ENCODE measurements around the gene KIF18B. TPM values are rescaled to one million over a fixed set of nuclear protein-coding genes. Genes with fewer than 3 reads are reported as not detected.

The KIF18B gene
- total RNA-seq, 2 experiments from 2014 or later, result 0.05 to 0.08 TPM

DNA sequence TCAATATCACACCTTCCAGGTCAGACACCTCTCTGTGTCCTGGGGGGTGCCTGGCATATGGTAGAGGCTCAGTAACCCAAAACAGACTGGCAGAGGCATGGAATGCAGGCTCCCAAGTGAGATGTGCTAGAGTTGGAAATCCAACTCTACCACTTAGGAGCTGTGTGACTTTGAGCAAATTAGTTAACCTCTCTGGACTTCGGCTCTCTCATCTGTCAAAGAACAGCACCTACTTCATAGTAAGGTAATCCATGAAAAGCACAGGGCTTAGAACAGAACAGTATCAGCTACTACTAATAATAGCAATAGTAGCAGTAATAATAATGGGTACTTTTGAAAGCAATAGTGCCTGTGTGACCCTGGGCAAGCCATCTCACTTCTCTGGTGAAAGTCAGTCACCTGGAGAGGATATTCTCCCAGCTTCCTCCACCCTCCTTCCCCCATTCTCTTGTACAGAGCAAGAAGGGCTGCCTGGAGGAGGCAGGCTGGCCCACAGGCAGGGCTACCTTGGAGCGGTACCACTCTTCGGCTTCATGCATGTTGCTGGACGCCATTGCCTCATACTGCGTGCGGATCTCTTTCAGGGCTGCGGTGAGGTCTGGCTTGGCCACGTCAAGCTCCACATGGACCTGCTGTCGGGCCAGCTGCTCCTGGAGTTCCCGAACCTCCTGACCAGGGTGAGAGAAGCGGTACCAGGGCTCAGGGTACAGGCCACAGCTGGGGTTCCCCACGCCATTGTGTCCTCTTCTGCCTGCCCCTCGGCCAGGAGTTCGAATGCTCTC lies 34.6 kb downstream of the KIF18B start:
- CTCF ChIA-PET, result no interaction called here
- no peak for TF ChIP-seq CTCF (IDR thresholded peaks at IDR 0.05)
- H3K27ac ChIP-seq (ENCODE audit: low read depth in 1 of 2, low read length in 2 of 2), result no peak overlapping the region
- H3K9me3 Mint-ChIP-seq, result no peaks in the 10 kb centered on the region
- H3K4me3 ChIP-seq (ENCODE audit: low read length), result no peak overlapping the region
- H3K4me1 Mint-ChIP-seq (ENCODE audit: low read depth), result no peaks in the 10 kb centered on the region
- peaks cover 36% of the 10 kb centered on the region for H3K27me3 Mint-ChIP-seq
- ATAC-seq (ENCODE audit: poor library complexity), result no peak
- H3K4me1 ChIP-seq (ENCODE audit: insufficient read depth, low read length), result peaks cover 12% of the 10 kb centered on the region
- H3K36me3 Mint-ChIP-seq (ENCODE audit: low read depth), result no peaks in the 10 kb centered on the region
- no peak overlapping the region for H3K27ac Mint-ChIP-seq
- POLR2A ChIA-PET, result no interaction called here
- H3K36me3 ChIP-seq (ENCODE audit: insufficient read depth, low read length), result no peaks in the 10 kb centered on the region
- no peak overlapping the region for H3K4me3 Mint-ChIP-seq
- no peak for DNase-seq
- H3K9me3 ChIP-seq (ENCODE audit: control insufficient read depth in 1 of 2, insufficient read depth in 1 of 2, low read length in 2 of 2), result no peaks in the 10 kb centered on the region
- peaks cover 14 to 26% of the 10 kb centered on the region in 2 experiments for H3K27me3 ChIP-seq (ENCODE audit: control insufficient read depth in 1 of 2, insufficient read depth in 2 of 2, low read length in 2 of 2)
- intact Hi-C loops (cut with DNase I, micrococcal nuclease), result loop anchor here in 1 of 2 experiments (10.0 kb wide), 1 partner anchor 282 kb away; no protein-coding TSS in a partner anchor

DNA sequence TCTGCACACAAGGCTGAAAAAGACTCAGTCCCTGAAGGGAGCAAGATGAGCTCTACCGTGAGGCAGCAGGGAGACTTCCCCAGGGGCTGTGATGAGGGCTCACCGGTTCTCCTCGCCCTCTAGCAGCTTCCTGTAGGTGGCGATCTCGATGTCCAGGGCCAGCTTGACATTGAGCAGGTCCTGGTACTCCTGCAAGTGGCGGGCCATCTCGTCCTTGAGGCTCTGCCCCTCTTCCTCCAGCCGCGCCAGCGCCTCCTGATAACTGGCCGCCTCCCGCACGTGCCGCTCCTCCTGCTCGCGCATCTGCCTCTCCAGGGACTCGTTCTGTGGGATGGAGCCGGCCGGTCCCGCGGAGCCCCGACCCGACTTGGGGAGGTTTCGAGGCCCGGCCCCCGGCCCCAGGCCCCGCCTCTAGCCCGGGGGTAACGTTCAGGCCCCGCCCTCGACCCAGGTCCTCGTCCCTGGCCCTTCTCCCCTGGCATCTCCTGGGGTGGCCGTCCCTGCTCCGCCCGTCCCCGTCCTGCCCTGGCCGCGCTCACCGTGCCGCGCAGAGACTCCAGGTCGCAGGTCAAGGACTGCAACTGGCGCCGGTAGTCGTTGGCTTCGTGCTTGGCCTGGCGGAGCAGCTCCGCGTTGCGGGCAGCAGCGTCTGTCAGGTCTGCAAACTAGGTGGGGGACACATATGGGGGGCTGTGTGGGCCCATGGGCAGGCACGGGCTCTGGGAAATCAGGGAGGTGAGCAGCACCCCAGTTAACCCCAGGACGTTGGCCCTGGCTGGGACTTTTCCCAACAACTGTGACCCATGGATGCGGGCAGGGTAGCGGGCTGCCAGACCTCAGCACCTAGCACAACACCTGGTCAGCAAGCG lies 36.2 kb downstream of the KIF18B start:
- intact Hi-C loops (cut with DNase I, micrococcal nuclease), result loop anchor here in 1 of 2 experiments (10.0 kb wide), 1 partner anchor 283 kb away; no protein-coding TSS in a partner anchor
- Mint-ChIP-seq H3K27me3 (peaks cover 38% of the 10 kb centered on the region), H3K9me3 (no peaks in the 10 kb centered on the region), H3K36me3 (ENCODE audit: low read depth) (no peaks in the 10 kb centered on the region), H3K27ac (no peak overlapping the region), H3K4me1 (ENCODE audit: low read depth) (no peaks in the 10 kb centered on the region), H3K4me3 (peak overlapping the region; percentile 42)
- peaks cover 14 to 26% of the 10 kb centered on the region in 2 experiments for H3K27me3 ChIP-seq (ENCODE audit: control insufficient read depth in 1 of 2, insufficient read depth in 2 of 2, low read length in 2 of 2)
- TF ChIP-seq CTCF (IDR thresholded peaks at IDR 0.05), result peak; percentile 43
- DNase-seq, result peak; percentile 19 to 75 (median 44)
- ChIA-PET POLR2A (no interaction called here), CTCF (interaction anchor here (1.0 to 1.5 kb wide), 3 partner anchors 12 to 188 kb away, joined by 3 read pairs; partner anchors contain the start of gene EFTUD2)
- H3K36me3 ChIP-seq (ENCODE audit: insufficient read depth, low read length), result no peaks in the 10 kb centered on the region
- H3K4me1 ChIP-seq (ENCODE audit: insufficient read depth, low read length), result peaks cover 12% of the 10 kb centered on the region
- H3K27ac ChIP-seq (ENCODE audit: low read depth in 1 of 2, low read length in 2 of 2), result no peak overlapping the region
- peak; percentile 71 for ATAC-seq (ENCODE audit: poor library complexity)
- H3K9me3 ChIP-seq (ENCODE audit: control insufficient read depth in 1 of 2, insufficient read depth in 1 of 2, low read length in 2 of 2), result no peaks in the 10 kb centered on the region
- H3K4me3 ChIP-seq (ENCODE audit: low read length), result peak overlapping the region; percentile 25

- H3K4me3 ChIP-seq (ENCODE audit: low read length), result no peak overlapping the region
- peak overlapping the region; percentile 42 for H3K4me3 Mint-ChIP-seq
These were observed 37.1 kb downstream of the KIF18B start for GRCh38 chr17:44910231-44911106.

More at GRCh38 chr17:44910231-44911106, 37.1 kb downstream of the KIF18B start:
- H3K4me1 Mint-ChIP-seq (ENCODE audit: low read depth), result no peaks in the 10 kb centered on the region
- ATAC-seq (ENCODE audit: poor library complexity) (no peak), DNase-seq (no peak)
- Histone ChIP-seq H3K27ac (ENCODE audit: low read depth in 1 of 2, low read length in 2 of 2) (no peak overlapping the region), H3K27me3 (ENCODE audit: control insufficient read depth in 1 of 2, insufficient read depth in 2 of 2, low read length in 2 of 2) (peaks cover 14 to 26% of the 10 kb centered on the region in 2 experiments), H3K4me1 (ENCODE audit: insufficient read depth, low read length) (peaks cover 12% of the 10 kb centered on the region), H3K36me3 (ENCODE audit: insufficient read depth, low read length) (no peaks in the 10 kb centered on the region), H3K9me3 (ENCODE audit: control insufficient read depth in 1 of 2, insufficient read depth in 1 of 2, low read length in 2 of 2) (no peaks in the 10 kb centered on the region)
- ChIA-PET CTCF (interaction anchor here (1.0 to 1.5 kb wide), 3 partner anchors 11 to 189 kb away, joined by 3 read pairs; partner anchors contain the start of gene EFTUD2), POLR2A (no interaction called here)
- H3K36me3 Mint-ChIP-seq (ENCODE audit: low read depth), result no peaks in the 10 kb centered on the region
- H3K9me3 Mint-ChIP-seq, result no peaks in the 10 kb centered on the region
- intact Hi-C loops (cut with DNase I, micrococcal nuclease), result loop anchor here in 1 of 2 experiments (10.0 kb wide), 1 partner anchor 284 kb away; no protein-coding TSS in a partner anchor
- no peak overlapping the region for H3K27ac Mint-ChIP-seq
- no peak for TF ChIP-seq CTCF (IDR thresholded peaks at IDR 0.05)
- H3K27me3 Mint-ChIP-seq, result peaks cover 45% of the 10 kb centered on the region
